Measurements from ENCODE around the gene RPL29.

RPL29 gene

DNA sequence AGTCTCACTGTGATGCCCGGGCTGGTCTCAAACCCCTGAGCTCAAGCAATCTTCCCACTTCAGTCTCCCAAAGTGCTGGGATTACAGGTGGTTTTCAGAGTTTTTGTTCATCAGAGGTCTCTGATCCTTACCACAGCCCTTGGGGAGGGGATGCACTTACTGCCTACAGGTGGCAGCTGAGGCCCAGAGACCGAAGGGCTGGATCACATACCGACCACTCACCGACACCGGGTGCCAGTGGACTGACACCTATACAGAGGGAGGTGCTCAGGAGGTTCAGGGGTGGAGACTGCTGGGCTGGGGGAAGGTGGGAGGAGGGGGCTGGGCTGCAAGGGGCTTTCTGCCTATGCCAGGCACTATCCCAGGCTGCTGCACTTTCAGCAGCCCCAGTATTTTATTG is 41.1 kb upstream of the RPL29 start:
- Histone ChIP-seq H4K20me1 (ENCODE audit: insufficient read depth, low read length) (no peaks in the 10 kb centered on the region), H3K9me3 (ENCODE audit: low read length) (no peaks in the 10 kb centered on the region), H3K4me1 (ENCODE audit: insufficient read depth, low read length, severe bottlenecking) (no peaks in the 10 kb centered on the region), H3K4me3 (ENCODE audit: low read depth, low read length, poor library complexity, severe bottlenecking) (no peak overlapping the region), H3F3A (ENCODE audit: insufficient read depth, low read length) (no peaks in the 10 kb centered on the region), H3K4me2 (ENCODE audit: low read length) (no peak overlapping the region), H3K27me3 (ENCODE audit: insufficient read depth, low read length) (peaks cover 21% of the 10 kb centered on the region; the same call in 1 of the 2 replicates), H3K9me2 (ENCODE audit: low read depth, low read length) (no peaks in the 10 kb centered on the region), H3K36me3 (ENCODE audit: insufficient read depth, low read length) (no peaks in the 10 kb centered on the region), H3K9ac (ENCODE audit: low read length) (no peak overlapping the region), H3K27ac (ENCODE audit: low read depth, low read length, poor library complexity, severe bottlenecking) (no peak overlapping the region), H3K79me2 (ENCODE audit: insufficient read depth, low read length) (no peaks in the 10 kb centered on the region), H2AFZ (ENCODE audit: low read length) (no peak overlapping the region)
- TF ChIP-seq, protein P1, sequence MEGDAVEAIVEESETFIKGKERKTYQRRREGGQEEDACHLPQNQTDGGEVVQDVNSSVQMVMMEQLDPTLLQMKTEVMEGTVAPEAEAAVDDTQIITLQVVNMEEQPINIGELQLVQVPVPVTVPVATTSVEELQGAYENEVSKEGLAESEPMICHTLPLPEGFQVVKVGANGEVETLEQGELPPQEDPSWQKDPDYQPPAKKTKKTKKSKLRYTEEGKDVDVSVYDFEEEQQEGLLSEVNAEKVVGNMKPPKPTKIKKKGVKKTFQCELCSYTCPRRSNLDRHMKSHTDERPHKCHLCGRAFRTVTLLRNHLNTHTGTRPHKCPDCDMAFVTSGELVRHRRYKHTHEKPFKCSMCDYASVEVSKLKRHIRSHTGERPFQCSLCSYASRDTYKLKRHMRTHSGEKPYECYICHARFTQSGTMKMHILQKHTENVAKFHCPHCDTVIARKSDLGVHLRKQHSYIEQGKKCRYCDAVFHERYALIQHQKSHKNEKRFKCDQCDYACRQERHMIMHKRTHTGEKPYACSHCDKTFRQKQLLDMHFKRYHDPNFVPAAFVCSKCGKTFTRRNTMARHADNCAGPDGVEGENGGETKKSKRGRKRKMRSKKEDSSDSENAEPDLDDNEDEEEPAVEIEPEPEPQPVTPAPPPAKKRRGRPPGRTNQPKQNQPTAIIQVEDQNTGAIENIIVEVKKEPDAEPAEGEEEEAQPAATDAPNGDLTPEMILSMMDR (IDR thresholded peaks at IDR 0.05; ENCODE audit: low read length): peak; percentile 18; the same call in 1 of the 2 replicates
- no peak for TF ChIP-seq EZH2 (IDR thresholded peaks at IDR 0.05; ENCODE audit: borderline replicate concordance, low read length)

DNA sequence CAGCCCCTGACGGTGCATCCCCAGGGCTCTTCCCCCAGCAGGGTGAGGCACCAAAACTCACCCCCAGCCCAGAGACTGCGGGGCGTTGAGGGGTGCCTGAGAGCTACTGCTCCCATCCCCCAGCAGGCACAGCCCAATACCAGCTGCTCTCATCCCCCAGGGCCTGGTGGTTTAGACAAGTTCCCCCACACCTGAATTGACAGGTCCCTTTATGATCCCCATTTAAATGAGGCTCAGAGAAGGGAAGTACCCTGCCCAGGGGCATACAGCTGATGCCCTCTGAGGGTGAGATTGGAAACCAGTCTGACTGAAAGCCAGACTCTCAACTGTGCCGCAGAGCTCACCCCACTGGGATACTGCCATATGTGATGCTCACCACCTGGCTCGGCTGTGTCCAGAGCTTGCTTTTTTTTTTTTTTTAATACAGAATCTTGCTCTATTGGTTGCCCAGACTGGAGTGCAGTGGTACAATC is 40.6 kb upstream of the RPL29 start:
- no peaks in the 10 kb centered on the region for H3K4me1 ChIP-seq (ENCODE audit: insufficient read depth, low read length, severe bottlenecking)
- peaks cover 19% of the 10 kb centered on the region; the same call in 1 of the 2 replicates for H3K27me3 ChIP-seq (ENCODE audit: insufficient read depth, low read length)
- H3K27ac ChIP-seq (ENCODE audit: low read depth, low read length, poor library complexity, severe bottlenecking): no peak overlapping the region
- TF ChIP-seq EZH2 (IDR thresholded peaks at IDR 0.05; ENCODE audit: borderline replicate concordance, low read length): no peak
- TF ChIP-seq, protein P1 (IDR thresholded peaks at IDR 0.05; ENCODE audit: low read length): no peak
- no peaks in the 10 kb centered on the region for H3F3A ChIP-seq (ENCODE audit: insufficient read depth, low read length)
- no peaks in the 10 kb centered on the region for H3K79me2 ChIP-seq (ENCODE audit: insufficient read depth, low read length)
- H3K9me2 ChIP-seq (ENCODE audit: low read depth, low read length): no peaks in the 10 kb centered on the region
- no peak overlapping the region for H3K4me2 ChIP-seq (ENCODE audit: low read length)
- no peaks in the 10 kb centered on the region for H4K20me1 ChIP-seq (ENCODE audit: insufficient read depth, low read length)
- H3K9ac ChIP-seq (ENCODE audit: low read length): no peak overlapping the region
- H2AFZ ChIP-seq (ENCODE audit: low read length): no peak overlapping the region
- no peak overlapping the region for H3K4me3 ChIP-seq (ENCODE audit: low read depth, low read length, poor library complexity, severe bottlenecking)
- no peaks in the 10 kb centered on the region for H3K36me3 ChIP-seq (ENCODE audit: insufficient read depth, low read length)
- no peaks in the 10 kb centered on the region for H3K9me3 ChIP-seq (ENCODE audit: low read length)

DNA sequence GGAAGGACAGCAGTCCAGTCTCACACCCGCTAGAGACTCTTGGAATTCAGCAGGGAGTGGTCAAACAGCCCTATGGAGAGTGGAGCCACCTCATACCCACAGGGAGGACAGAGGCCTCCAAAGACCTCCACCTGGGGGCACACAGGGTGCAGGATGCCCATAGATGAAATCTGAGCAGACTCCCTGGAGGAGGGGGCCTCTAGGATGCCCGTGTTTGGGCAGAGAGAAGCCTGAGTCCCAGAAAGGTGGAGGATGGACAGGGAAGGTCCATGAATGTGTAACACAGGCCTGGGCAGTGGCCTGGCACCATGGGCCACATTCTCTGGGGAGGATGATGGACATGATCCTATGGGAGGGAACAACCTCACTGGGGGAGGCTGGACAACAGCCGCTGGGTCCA is 39.0 kb upstream of the RPL29 start:
- no peak overlapping the region for H3K27ac ChIP-seq (ENCODE audit: low read depth, low read length, poor library complexity, severe bottlenecking)
- no peaks in the 10 kb centered on the region for H3K79me2 ChIP-seq (ENCODE audit: insufficient read depth, low read length)
- TF ChIP-seq, protein P1 (IDR thresholded peaks at IDR 0.05; ENCODE audit: low read length): no peak
- TF ChIP-seq EZH2 (IDR thresholded peaks at IDR 0.05; ENCODE audit: borderline replicate concordance, low read length): no peak
- peaks cover 25% of the 10 kb centered on the region; the same call in 1 of the 2 replicates for H3K27me3 ChIP-seq (ENCODE audit: insufficient read depth, low read length)
- no peaks in the 10 kb centered on the region for H3K9me2 ChIP-seq (ENCODE audit: low read depth, low read length)
- H3K9ac ChIP-seq (ENCODE audit: low read length): no peak overlapping the region
- no peaks in the 10 kb centered on the region for H3K9me3 ChIP-seq (ENCODE audit: low read length)
- no peaks in the 10 kb centered on the region for H3K4me1 ChIP-seq (ENCODE audit: insufficient read depth, low read length, severe bottlenecking)
- H4K20me1 ChIP-seq (ENCODE audit: insufficient read depth, low read length): no peaks in the 10 kb centered on the region
- H2AFZ ChIP-seq (ENCODE audit: low read length): no peak overlapping the region
- H3K4me2 ChIP-seq (ENCODE audit: low read length): no peak overlapping the region
- H3K4me3 ChIP-seq (ENCODE audit: low read depth, low read length, poor library complexity, severe bottlenecking): no peak overlapping the region
- H3K36me3 ChIP-seq (ENCODE audit: insufficient read depth, low read length): no peaks in the 10 kb centered on the region
- H3F3A ChIP-seq (ENCODE audit: insufficient read depth, low read length): no peaks in the 10 kb centered on the region
